C4-2B (cell line): ENCODE results near the gene GAPDH.

Source experiments
- ZFX ChIP-seq: fragments of 450-650 bp; IDR thresholded peaks from 2 replicates; pipeline ENCODE4 v1.6.1; 2017
- TF ChIP-seq, protein P1 (sequence below): fragments of 450-650 bp; conservative IDR thresholded peaks from 2 replicates; pipeline ENCODE4 v1.5.1; 2017; ENCODE audit warnings: mild to moderate bottlenecking

DNA sequence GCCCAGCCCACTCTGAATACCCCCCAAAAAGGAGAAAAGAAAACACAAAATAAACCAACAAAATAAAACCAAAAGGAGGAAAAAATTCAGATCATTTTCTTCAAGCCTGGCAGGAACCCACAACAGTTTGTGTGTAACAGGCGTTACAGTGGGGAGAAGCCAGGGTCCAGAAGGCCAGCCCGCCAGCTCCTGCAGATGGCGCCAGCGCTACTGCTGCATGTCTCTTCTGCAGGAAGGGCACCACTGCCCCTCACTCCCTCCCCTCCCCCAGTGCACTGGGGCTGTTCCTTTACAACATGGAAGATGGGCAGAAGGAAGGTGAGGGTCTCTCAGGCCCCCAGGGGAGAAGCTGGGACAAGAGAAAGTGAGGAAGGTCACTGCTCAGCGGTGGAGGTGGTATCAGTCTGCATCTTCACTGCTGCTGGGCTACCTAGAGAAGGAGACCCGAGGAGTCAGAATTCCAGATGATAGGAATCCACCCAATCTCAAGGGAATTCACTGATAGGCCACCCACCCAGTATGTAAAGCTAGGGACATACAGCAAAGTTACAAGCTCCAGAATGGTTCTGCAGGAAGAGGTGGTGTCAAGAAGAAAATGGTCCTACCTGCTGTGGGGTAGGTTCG, 36.1 kb downstream of the GAPDH start:
- TF ChIP-seq, protein P1, sequence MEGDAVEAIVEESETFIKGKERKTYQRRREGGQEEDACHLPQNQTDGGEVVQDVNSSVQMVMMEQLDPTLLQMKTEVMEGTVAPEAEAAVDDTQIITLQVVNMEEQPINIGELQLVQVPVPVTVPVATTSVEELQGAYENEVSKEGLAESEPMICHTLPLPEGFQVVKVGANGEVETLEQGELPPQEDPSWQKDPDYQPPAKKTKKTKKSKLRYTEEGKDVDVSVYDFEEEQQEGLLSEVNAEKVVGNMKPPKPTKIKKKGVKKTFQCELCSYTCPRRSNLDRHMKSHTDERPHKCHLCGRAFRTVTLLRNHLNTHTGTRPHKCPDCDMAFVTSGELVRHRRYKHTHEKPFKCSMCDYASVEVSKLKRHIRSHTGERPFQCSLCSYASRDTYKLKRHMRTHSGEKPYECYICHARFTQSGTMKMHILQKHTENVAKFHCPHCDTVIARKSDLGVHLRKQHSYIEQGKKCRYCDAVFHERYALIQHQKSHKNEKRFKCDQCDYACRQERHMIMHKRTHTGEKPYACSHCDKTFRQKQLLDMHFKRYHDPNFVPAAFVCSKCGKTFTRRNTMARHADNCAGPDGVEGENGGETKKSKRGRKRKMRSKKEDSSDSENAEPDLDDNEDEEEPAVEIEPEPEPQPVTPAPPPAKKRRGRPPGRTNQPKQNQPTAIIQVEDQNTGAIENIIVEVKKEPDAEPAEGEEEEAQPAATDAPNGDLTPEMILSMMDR, result peak; percentile 84
- TF ChIP-seq ZFX, result no peak
